GM12878 (cell line): Measurements from ENCODE around the gene MIER3. TPM values are rescaled to one million over a fixed set of nuclear protein-coding genes. Genes with fewer than 3 reads are reported as not detected.

Source experiments
- ATAC-seq: fragments of 200-7000 bp; cut with Tn5 transposase; 3 replicates; pipeline ENCODE4 v1.9.1; 2020; ENCODE audit warnings: mild to moderate bottlenecking, moderate library complexity
- BruUV-seq: library from RNA; stranded (reverse); fragments of 400-500 nt; replicated peaks from 2 replicates; lab custom pipeline; 2021; lab: Mats Ljungman, UMichigan
- CTCF ChIA-PET: fragments of 300-600 bp; sonication (Branson Sonifier 250); formaldehyde crosslinking; extraction: SDS; loops from one replicate; lab custom pipeline; 2021; ENCODE audit warnings: inconsistent platforms; lab: Yijun Ruan, JAX
- POLR2A ChIA-PET: fragments of 350-600 bp; formaldehyde crosslinking; extraction: SDS; loops from one replicate; lab custom pipeline; 2021; ENCODE audit warnings: inconsistent platforms; lab: Charles Lee
- RAD21 ChIA-PET: fragments of 300-600 bp; sonication (Branson Sonifier 250); formaldehyde crosslinking; loops from one replicate; lab custom pipeline; 2023; ENCODE audit warnings: antibody characterized with exemption; ENCODE audit not compliant: unreplicated experiment; lab: Charles Lee
- SMC1A ChIA-PET: fragments of 300-600 bp; sonication (Branson Sonifier 250); formaldehyde crosslinking; loops from one replicate; lab custom pipeline; 2023; ENCODE audit not compliant: unreplicated experiment, uncharacterized antibody; lab: Charles Lee
- DNase-seq: peaks from one replicate; pipeline ENCODE4 v3.0.0-alpha.2; 2011; ENCODE audit warnings: low read depth, low spot score
- FAIRE-seq: peaks from 3 replicates; lab custom pipeline; 2011; peaks lifted over from hg19 to GRCh38; lab: Jason Lieb, UNC
- H2AFZ ChIP-seq: 2 replicates; pipeline ENCODE4 v1.6.0; 2011; ENCODE audit warnings: low read depth, low read length, control low read depth; ENCODE audit not compliant: control insufficient read depth
- H3K27ac ChIP-seq: 2 replicates; pipeline ENCODE4 v1.5.1; 2011; ENCODE audit warnings: control low read depth; ENCODE audit not compliant: control insufficient read depth, insufficient read depth
- H3K27me3 ChIP-seq, 2 experiments: replicated peaks in 1 of 2; 2 replicates each; pipeline versions ENCODE4 v1.6.0 to v1.6.1; 2011; ENCODE audit warnings: low read length in 1 of 2; ENCODE audit not compliant: control insufficient read depth in 2 of 2, insufficient read depth in 2 of 2
- H3K36me3 ChIP-seq, 2 experiments: 2 replicates each; pipeline ENCODE4 v1.5.1; 2011; ENCODE audit warnings: low read length in 1 of 2; ENCODE audit not compliant: control insufficient read depth in 2 of 2, insufficient read depth in 2 of 2
- H3K4me1 ChIP-seq: 2 replicates; pipeline ENCODE4 v1.6.1; 2011; ENCODE audit warnings: mild to moderate bottlenecking, low read length, moderate library complexity, mixed read lengths; ENCODE audit not compliant: control insufficient read depth, insufficient read depth
- H3K4me2 ChIP-seq: 2 replicates; pipeline ENCODE4 v1.6.0; 2011; ENCODE audit warnings: control low read depth; ENCODE audit not compliant: control insufficient read depth, insufficient read depth
- H3K4me3 ChIP-seq: fragments of 200-600 bp; sonication (generic); 2 replicates; pipeline ENCODE4 v1.5.1; 2016
- H3K79me2 ChIP-seq: 2 replicates; pipeline ENCODE4 v1.6.0; 2011; ENCODE audit warnings: low read length; ENCODE audit not compliant: control insufficient read depth, insufficient read depth
- H3K9ac ChIP-seq: 2 replicates; pipeline ENCODE4 v1.8.0; 2011; ENCODE audit warnings: low read length, control low read depth, mixed read lengths; ENCODE audit not compliant: control insufficient read depth, insufficient read depth
- H3K9me3 ChIP-seq: replicated peaks from 3 replicates; pipeline ENCODE4 v1.5.1; 2011; ENCODE audit warnings: mild to moderate bottlenecking, low read length; ENCODE audit not compliant: control insufficient read depth, insufficient read depth
- H4K20me1 ChIP-seq: 2 replicates; pipeline ENCODE4 v1.6.0; 2011; ENCODE audit not compliant: control insufficient read depth, insufficient read depth
- ASH2L ChIP-seq: fragments of 300-600, 200-600 bp; sonication (generic); IDR thresholded peaks from 2 replicates; pipeline ENCODE4 v1.6.1; 2017; ENCODE audit warnings: low read depth, mild to moderate bottlenecking, borderline replicate concordance
- BMI1 ChIP-seq: fragments of 450-650 bp; IDR thresholded peaks from 2 replicates; pipeline ENCODE4 v1.6.1; 2016; ENCODE audit warnings: mild to moderate bottlenecking, moderate library complexity, borderline replicate concordance
- ESRRA ChIP-seq: IDR thresholded peaks from 2 replicates; pipeline ENCODE4 v1.6.1; 2012; ENCODE audit warnings: mild to moderate bottlenecking, low read length, improper control_type of control experiment
- IRF4 ChIP-seq: IDR thresholded peaks from 2 replicates; pipeline ENCODE4 v1.6.1; 2011; ENCODE audit warnings: low read depth, low read length
- MEF2A ChIP-seq: IDR thresholded peaks from 2 replicates; pipeline ENCODE4 v1.6.1; 2011; ENCODE audit warnings: low read depth, mild to moderate bottlenecking, low read length, moderate library complexity; ENCODE audit not compliant: insufficient read depth
- MYC ChIP-seq: IDR thresholded peaks from 2 replicates; pipeline ENCODE4 v1.6.1; 2011; ENCODE audit warnings: mild to moderate bottlenecking, low read length, moderate library complexity, inconsistent platforms; ENCODE audit not compliant: insufficient read depth, insufficient replicate concordance, insufficient read length, severe bottlenecking
- POLR2AphosphoS5 ChIP-seq: IDR thresholded peaks from 2 replicates; pipeline ENCODE4 v1.6.1; 2011; ENCODE audit warnings: mild to moderate bottlenecking, low read length, inconsistent platforms
- ZNF622 ChIP-seq: fragments of 450-650 bp; IDR thresholded peaks from 2 replicates; pipeline ENCODE4 v1.6.1; 2017; ENCODE audit warnings: mild to moderate bottlenecking, inconsistent platforms
- WGBS: methylation state at CpG from one replicate; pipeline ENCODE4 v1.1.6; 2016; ENCODE audit warnings: low lambda C conversion rate; ENCODE audit not compliant: insufficient replicate concordance, insufficient coverage; ENCODE audit errors: missing lambda C conversion rate; 5-methylcytosine and 5-hydroxymethylcytosine counted together
- in situ Hi-C: fragments of 300-500 bp; cut with MboI; formaldehyde crosslinking; loops from 9 replicates; pipeline ENCODE4 v1.14.3; 2018; ENCODE audit warnings: mixed read lengths
- intact Hi-C: fragments of 100-400 bp; cut with micrococcal nuclease; formaldehyde crosslinking; loops from one replicate; pipeline ENCODE4 v1.14.2; 2022; ENCODE audit not compliant: unreplicated experiment
- polyA plus RNA-seq, 11 experiments: library from polyadenylated mRNA; depleted of rRNA in 4 of 11; unstranded in 6 of 11; stranded (reverse) in 5 of 11; fragments of >200 nt; fragmentation: Nextera tagmentation in 4 of 11; fragmentation: Illumina TruSeq in 1 of 11; extraction: Ambion mirVana in 4 of 11; extraction: Trizol in 1 of 11; gene quantifications; 1 replicate in 1 of 11; 2 replicates in 10 of 11; pipeline versions ENCODE4 v1.2.1 to v1.2.3, GENCODE V29; 2011 to 2016; ENCODE audit warnings: inconsistent platforms in 2 of 11, missing spikeins in 2 of 11, low read depth in 1 of 11
- total RNA-seq, 4 experiments: library from RNA; depleted of rRNA in 3 of 4; stranded (reverse); fragments of >200 nt in 3 of 4; fragmentation: Illumina TruSeq in 1 of 4; extraction: Trizol in 1 of 4; gene quantifications; 2 replicates each; pipeline versions ENCODE4 v1.2.1 to v1.2.3, GENCODE V29; 2013 to 2021
- TF ChIP-seq, protein P1 (sequence below): fragments of 450-650 bp; IDR thresholded peaks from 2 replicates; pipeline ENCODE4 v1.6.1; 2018; ENCODE audit warnings: borderline replicate concordance, mild to moderate bottlenecking; ENCODE audit not compliant: partially characterized antibody
- TF ChIP-seq, protein P2 (sequence below): IDR thresholded peaks from 2 replicates; pipeline ENCODE4 v1.6.1; 2012; ENCODE audit warnings: improper control_type of control experiment, low read depth, low read length; ENCODE audit not compliant: insufficient replicate concordance
- TF ChIP-seq, protein P3 (sequence below): IDR thresholded peaks from 2 replicates; pipeline ENCODE4 v1.6.1; 2012; ENCODE audit warnings: low read depth, low read length, improper control_type of control experiment
- TF ChIP-seq, protein P4 (sequence below): IDR thresholded peaks from 2 replicates; pipeline ENCODE4 v1.6.1; 2011; ENCODE audit warnings: low read depth, low read length, improper control_type of control experiment, borderline replicate concordance

Gene MIER3
- total and polyA plus RNA-seq, 10 of the 15 experiments (the other 5 are each of a cell fraction or from before 2014, with no cell fraction given), result 2.9 to 14.6 (median 7.2) TPM

DNA sequence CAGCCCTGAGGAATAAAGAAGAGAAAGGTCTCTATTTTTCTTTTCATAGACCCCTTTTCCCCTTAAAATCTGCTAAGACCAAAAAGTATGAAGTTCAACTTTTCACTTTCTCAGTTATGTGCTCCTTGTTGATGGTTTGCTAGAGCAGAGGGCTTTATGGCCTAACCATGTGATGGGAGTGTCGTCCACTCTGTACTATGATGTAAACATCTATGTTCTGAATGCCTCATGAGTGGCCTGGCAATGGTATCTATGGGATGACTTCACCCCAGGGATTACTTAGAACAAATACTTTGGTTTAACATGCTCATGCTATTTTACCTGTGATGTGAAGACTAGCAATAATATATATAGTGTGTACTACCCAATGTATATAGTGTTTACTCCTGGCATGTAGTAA, 43.7 kb upstream of the MIER3 start:
- Histone ChIP-seq H3K4me2 (no peak overlapping the region), H3K9ac (no peak overlapping the region), H3K79me2 (no peaks in the 10 kb centered on the region), H3K27ac (no peak overlapping the region), H3K9me3 (no peaks in the 10 kb centered on the region), H3K4me1 (no peaks in the 10 kb centered on the region), H2AFZ (no peak overlapping the region), H3K4me3 (no peak overlapping the region), H3K27me3 (no peaks in the 10 kb centered on the region; a peak in 2 of 4 replicates), H4K20me1 (no peaks in the 10 kb centered on the region), H3K36me3 (no peaks in the 10 kb centered on the region)
- DNase-seq, result no peak
- CTCF ChIA-PET, result interaction anchor here (1.0 to 1.3 kb wide), 3 partner anchors 9 to 725 kb away, joined by 3 to 6 read pairs (median 4); no protein-coding TSS in a partner anchor
- POLR2A ChIA-PET, result no interaction called here
- WGBS, result 0% methylated on average over 1 of the region's 1 CpG
- FAIRE-seq, result no peak
- no peak for ATAC-seq
- RAD21 ChIA-PET, result no interaction called here
- in situ Hi-C loops (no loop called here), intact Hi-C loops (loop anchor here (5.0 kb wide), 2 partner anchors 88 to 142 kb away; partner anchors contain the start of gene SETD9)
- BruUV-seq, result no TSS peak
- SMC1A ChIA-PET, result no interaction called here
- TF ChIP-seq BMI1 (no peak), MYC (no peak), ESRRA (no peak), MEF2A (no peak), ZNF622 (no peak), ASH2L (no peak), IRF4 (no peak), POLR2AphosphoS5 (no peak)
- TF ChIP-seq, protein P1, sequence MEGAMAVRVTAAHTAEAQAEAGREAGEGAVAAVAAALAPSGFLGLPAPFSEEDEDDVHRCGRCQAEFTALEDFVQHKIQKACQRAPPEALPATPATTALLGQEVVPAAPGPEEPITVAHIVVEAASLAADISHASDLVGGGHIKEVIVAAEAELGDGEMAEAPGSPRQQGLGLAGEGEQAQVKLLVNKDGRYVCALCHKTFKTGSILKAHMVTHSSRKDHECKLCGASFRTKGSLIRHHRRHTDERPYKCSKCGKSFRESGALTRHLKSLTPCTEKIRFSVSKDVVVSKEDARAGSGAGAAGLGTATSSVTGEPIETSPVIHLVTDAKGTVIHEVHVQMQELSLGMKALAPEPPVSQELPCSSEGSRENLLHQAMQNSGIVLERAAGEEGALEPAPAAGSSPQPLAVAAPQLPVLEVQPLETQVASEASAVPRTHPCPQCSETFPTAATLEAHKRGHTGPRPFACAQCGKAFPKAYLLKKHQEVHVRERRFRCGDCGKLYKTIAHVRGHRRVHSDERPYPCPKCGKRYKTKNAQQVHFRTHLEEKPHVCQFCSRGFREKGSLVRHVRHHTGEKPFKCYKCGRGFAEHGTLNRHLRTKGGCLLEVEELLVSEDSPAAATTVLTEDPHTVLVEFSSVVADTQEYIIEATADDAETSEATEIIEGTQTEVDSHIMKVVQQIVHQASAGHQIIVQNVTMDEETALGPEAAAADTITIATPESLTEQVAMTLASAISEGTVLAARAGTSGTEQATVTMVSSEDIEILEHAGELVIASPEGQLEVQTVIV, result no peak
- TF ChIP-seq, protein P2, sequence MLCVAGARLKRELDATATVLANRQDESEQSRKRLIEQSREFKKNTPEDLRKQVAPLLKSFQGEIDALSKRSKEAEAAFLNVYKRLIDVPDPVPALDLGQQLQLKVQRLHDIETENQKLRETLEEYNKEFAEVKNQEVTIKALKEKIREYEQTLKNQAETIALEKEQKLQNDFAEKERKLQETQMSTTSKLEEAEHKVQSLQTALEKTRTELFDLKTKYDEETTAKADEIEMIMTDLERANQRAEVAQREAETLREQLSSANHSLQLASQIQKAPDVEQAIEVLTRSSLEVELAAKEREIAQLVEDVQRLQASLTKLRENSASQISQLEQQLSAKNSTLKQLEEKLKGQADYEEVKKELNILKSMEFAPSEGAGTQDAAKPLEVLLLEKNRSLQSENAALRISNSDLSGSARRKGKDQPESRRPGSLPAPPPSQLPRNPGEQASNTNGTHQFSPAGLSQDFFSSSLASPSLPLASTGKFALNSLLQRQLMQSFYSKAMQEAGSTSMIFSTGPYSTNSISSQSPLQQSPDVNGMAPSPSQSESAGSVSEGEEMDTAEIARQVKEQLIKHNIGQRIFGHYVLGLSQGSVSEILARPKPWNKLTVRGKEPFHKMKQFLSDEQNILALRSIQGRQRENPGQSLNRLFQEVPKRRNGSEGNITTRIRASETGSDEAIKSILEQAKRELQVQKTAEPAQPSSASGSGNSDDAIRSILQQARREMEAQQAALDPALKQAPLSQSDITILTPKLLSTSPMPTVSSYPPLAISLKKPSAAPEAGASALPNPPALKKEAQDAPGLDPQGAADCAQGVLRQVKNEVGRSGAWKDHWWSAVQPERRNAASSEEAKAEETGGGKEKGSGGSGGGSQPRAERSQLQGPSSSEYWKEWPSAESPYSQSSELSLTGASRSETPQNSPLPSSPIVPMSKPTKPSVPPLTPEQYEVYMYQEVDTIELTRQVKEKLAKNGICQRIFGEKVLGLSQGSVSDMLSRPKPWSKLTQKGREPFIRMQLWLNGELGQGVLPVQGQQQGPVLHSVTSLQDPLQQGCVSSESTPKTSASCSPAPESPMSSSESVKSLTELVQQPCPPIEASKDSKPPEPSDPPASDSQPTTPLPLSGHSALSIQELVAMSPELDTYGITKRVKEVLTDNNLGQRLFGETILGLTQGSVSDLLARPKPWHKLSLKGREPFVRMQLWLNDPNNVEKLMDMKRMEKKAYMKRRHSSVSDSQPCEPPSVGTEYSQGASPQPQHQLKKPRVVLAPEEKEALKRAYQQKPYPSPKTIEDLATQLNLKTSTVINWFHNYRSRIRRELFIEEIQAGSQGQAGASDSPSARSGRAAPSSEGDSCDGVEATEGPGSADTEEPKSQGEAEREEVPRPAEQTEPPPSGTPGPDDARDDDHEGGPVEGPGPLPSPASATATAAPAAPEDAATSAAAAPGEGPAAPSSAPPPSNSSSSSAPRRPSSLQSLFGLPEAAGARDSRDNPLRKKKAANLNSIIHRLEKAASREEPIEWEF, result no peak
- TF ChIP-seq, protein P3, sequence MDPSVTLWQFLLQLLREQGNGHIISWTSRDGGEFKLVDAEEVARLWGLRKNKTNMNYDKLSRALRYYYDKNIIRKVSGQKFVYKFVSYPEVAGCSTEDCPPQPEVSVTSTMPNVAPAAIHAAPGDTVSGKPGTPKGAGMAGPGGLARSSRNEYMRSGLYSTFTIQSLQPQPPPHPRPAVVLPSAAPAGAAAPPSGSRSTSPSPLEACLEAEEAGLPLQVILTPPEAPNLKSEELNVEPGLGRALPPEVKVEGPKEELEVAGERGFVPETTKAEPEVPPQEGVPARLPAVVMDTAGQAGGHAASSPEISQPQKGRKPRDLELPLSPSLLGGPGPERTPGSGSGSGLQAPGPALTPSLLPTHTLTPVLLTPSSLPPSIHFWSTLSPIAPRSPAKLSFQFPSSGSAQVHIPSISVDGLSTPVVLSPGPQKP, result no peak
- TF ChIP-seq, protein P4, sequence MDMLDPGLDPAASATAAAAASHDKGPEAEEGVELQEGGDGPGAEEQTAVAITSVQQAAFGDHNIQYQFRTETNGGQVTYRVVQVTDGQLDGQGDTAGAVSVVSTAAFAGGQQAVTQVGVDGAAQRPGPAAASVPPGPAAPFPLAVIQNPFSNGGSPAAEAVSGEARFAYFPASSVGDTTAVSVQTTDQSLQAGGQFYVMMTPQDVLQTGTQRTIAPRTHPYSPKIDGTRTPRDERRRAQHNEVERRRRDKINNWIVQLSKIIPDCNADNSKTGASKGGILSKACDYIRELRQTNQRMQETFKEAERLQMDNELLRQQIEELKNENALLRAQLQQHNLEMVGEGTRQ, result no peak
